GM21526 (cell line): Measurements from ENCODE around the gene TAB3.

Experiments
- ATAC-seq: cut with Tn5 transposase; IDR thresholded peaks from one replicate; pipeline ENCODE4 v1.9.1; 2021; ENCODE audit warnings: moderate library complexity; ENCODE audit not compliant: unreplicated experiment, low FRiP score

The TAB3 gene, protein sequence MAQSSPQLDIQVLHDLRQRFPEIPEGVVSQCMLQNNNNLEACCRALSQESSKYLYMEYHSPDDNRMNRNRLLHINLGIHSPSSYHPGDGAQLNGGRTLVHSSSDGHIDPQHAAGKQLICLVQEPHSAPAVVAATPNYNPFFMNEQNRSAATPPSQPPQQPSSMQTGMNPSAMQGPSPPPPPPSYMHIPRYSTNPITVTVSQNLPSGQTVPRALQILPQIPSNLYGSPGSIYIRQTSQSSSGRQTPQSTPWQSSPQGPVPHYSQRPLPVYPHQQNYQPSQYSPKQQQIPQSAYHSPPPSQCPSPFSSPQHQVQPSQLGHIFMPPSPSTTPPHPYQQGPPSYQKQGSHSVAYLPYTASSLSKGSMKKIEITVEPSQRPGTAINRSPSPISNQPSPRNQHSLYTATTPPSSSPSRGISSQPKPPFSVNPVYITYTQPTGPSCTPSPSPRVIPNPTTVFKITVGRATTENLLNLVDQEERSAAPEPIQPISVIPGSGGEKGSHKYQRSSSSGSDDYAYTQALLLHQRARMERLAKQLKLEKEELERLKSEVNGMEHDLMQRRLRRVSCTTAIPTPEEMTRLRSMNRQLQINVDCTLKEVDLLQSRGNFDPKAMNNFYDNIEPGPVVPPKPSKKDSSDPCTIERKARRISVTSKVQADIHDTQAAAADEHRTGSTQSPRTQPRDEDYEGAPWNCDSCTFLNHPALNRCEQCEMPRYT

GRCh38 chrX:30889147-30890140 lies at the start of gene TAB3:
TSS of gene TAB3 (minus strand) at chrX:30889254. CDS start at chrX:30859588, 29,666 bp downstream.
- peak; percentile 88 for ATAC-seq

DNA sequence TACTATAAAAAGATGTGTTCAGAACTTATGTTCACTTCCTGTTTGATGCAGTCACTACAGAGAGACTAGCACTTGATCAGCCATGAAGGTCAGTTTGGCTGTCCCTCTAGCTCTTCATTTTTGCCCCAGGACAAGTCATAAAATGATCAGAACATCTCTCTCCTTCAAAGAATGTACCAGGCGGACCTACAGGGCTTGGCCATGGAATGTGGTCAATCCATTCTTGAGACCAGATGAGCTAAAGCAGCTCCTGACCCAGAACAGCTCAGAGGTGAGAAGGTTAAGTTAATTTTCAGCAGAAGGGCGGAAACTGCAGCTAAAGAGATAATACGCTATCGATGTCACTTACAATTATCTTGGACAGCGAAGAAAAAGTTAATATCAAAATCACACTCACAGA lies 49.2 kb upstream of the TAB3 start:
- ATAC-seq = no peak

DNA sequence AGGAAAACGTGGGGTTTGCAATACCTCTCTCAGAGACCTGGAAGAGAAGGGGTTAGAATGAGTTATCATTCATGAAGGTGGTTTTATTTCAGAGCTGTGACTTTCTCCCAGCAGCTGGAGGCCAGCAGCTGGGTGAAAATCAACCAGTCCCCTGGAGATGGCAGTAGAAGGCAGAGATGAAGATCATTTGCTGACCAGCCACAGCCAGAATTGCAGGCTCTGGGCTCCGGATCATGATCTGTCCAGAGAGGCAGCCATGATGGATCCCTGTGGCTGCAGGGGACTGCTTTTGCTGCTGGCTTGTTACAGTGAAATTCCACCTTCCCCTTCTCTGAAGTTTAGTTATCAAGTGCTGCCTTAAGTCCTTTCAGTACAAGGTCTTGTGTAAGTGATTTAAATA lies 46.9 kb upstream of the TAB3 start:
- ATAC-seq = no peak

DNA sequence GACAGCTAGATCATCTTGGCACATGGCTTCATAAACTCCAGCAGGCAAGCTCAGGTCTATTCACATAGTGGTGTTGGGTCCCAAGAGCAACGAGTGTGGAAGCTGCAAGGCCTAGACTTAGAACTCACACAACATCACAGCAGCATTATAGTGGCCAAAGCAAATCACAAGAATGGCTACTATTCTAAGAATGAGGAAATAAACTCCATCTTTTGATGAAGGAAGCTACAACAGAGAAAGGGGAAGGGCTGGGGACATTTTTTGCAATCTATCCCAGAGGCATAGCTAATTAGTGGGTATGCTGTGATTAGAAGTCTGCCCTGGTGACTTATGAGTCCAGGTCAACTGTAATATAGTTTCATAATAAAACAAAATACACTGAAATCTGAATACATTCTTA lies 42.9 kb upstream of the TAB3 start:
- no peak for ATAC-seq

- ATAC-seq = no peak
Measured at GRCh38 chrX:30930679-30931078, 41.6 kb upstream of the TAB3 start.

- no peak for ATAC-seq
Measured at GRCh38 chrX:30930143-30930542, 41.1 kb upstream of the TAB3 start.

DNA sequence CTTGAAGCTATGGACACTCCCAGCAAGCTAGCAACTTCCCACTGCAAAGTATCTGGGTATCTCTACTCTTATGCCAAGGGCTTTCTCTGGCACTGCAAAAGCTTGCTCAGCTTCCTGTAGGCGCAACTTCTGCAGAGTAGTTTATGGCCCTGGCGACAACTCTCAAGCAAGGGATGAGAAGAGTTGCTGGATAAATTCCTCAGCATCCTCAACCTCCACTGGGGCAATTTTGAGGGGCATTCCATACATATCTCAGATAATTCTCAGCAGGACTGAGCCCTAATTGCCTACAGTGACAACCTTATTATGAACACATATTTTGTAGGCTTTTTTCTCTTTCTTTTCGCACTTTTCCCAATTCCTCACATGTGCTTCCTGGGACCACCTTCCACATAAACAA lies 31.2 kb upstream of the TAB3 start:
- no peak for ATAC-seq

DNA sequence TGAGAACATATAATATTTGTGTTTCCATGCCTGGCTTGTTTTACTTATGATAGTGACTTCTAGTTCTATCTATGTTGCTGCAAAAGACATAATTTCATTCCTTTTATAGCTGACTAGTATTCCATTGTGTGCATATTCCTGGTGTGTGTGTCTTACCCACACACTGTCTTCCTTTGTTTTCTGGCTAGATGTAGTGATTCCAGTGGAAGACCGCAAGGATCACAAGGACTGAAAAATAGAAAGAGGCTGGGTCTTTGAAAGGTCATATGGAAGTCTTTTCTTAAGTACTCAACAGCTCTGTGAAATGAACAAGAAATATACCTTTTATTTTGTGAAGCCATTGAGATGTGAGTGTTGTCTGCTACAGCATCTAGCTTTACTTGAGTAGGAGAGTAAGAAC lies 29.4 kb upstream of the TAB3 start:
- no peak for ATAC-seq

- no peak for ATAC-seq
Measured at GRCh38 chrX:30913492-30913891, 24.4 kb upstream of the TAB3 start.

GRCh38 chrX:30910124-30910860 lies 21.2 kb upstream of the TAB3 start:
- no peak for ATAC-seq

GRCh38 chrX:30906726-30907125 lies 17.7 kb upstream of the TAB3 start:
- no peak for ATAC-seq

DNA sequence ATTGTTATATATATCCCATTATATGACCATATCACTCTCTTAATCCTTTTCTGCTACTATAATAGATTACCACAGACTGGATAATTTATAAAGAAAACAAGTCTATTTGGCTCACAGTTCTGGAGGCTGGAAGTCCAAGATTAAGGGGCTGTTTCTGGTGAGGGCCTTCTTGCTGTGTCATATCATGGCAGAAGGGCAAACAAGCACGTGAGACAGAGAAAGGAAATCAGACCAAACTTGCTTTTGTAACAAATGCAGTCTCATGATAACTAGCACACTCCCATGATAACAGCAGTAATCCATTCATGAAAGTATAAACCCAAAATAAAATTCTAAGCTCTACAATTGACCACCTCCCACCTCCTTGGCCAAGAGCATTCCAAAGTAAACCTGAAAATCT lies 16.3 kb upstream of the TAB3 start:
- no peak for ATAC-seq

DNA sequence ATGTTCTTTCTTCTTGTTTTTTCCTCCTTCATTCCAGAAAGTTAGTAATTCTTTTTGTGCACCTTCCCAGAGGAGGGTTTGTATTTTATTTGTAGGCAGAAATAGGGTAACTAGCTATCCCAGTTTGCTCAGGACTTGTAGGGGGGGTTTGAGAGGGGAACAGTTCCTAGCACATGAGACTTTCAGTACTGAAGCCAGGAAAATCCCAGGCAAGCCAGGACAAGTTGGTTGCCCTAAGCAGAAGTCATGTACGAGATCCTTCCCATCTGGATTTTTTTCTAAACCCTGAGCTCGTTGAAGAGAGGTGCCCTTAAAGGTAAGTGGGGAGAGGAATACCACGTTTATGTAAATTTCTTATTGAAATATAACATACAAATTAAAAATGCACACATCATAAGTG lies 15.6 kb upstream of the TAB3 start:
- no peak for ATAC-seq

GRCh38 chrX:30904186-30904585 lies 15.1 kb upstream of the TAB3 start:
- ATAC-seq = no peak

- ATAC-seq = no peak
Measured at GRCh38 chrX:30900227-30900626, 11.2 kb upstream of the TAB3 start.

GRCh38 chrX:30898886-30899285 lies 9.8 kb upstream of the TAB3 start:
- ATAC-seq = no peak

- ATAC-seq = no peak
Measured at GRCh38 chrX:30895370-30895769, 6.3 kb upstream of the TAB3 start.

GRCh38 chrX:30893206-30893605 lies 4.2 kb upstream of the TAB3 start:
- ATAC-seq = no peak

DNA sequence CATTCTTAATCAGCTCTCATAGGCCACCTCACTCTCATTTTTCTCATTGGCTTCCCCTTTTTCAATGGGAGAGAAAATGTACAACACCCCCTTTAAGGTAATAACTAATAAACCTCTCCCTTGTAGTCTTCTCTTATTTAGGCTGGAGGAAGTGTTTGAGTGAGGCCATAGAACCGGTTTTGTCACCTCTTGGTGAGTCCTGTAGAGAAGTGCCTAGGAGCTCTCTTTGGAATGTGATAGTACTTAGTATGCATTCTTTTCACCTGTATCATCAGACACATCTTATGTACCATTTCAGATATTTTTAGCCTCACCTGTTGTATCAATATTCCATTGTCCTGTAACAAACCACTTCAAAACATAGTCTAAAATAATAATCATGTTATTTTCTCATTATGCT lies 3.5 kb upstream of the TAB3 start:
- no peak for ATAC-seq

- ATAC-seq = peak; percentile 28
Measured at GRCh38 chrX:30888526-30889146, 418 bp downstream of the TAB3 start.
